Fibroblast of gingiva (primary cell): ENCODE data around the gene PHF20.
A peak's percentile ranks its signal among the peaks of the same experiment; 100 is the strongest.
"Not testable (repeated sequence)": the region's sequence is repeated elsewhere in the genome, so short reads cannot be mapped to it uniquely, and the experiment has no call there.

Experiments
- DNase-seq: peaks from one replicate; pipeline ENCODE4 v3.0.0-alpha.2; 2011; ENCODE audit warnings: low read depth

PHF20 gene

GRCh38 chr20:35739294-35740163, 32.3 kb upstream of the PHF20 start:
- DNase-seq, result peak; percentile 54

- peak; percentile 100 for DNase-seq
These were observed 29.7 kb upstream of the PHF20 start, which contains the start of gene RBM39 for GRCh38 chr20:35741892-35742740. TSS of gene RBM39 (minus strand) at chr20:35742260. CDS start at chr20:35740874, 1,386 bp downstream.

- no peak for DNase-seq
These were observed 28.9 kb upstream of the PHF20 start for GRCh38 chr20:35742741-35743523.

GRCh38 chr20:35743693-35744491, 27.9 kb upstream of the PHF20 start:
- no peak for DNase-seq

- not testable (repeated sequence) for DNase-seq
These were observed 27.3 kb upstream of the PHF20 start for GRCh38 chr20:35744492-35744841.

GRCh38 chr20:35750611-35751010, 21.2 kb upstream of the PHF20 start:
- no peak for DNase-seq

- no peak for DNase-seq
These were observed 15.4 kb upstream of the PHF20 start for GRCh38 chr20:35756404-35756803.

GRCh38 chr20:35757098-35757705, 14.6 kb upstream of the PHF20 start:
- DNase-seq, result no peak

- not testable (repeated sequence) for DNase-seq
These were observed 10.3 kb upstream of the PHF20 start for GRCh38 chr20:35761548-35761947.

GRCh38 chr20:35762461-35762860, 9.4 kb upstream of the PHF20 start:
- no peak for DNase-seq

GRCh38 chr20:35764936-35765335, 6.9 kb upstream of the PHF20 start:
- not testable (repeated sequence) for DNase-seq

GRCh38 chr20:35766843-35767242, 5.0 kb upstream of the PHF20 start:
- DNase-seq, result no peak

- no peak for DNase-seq
These were observed 3.9 kb upstream of the PHF20 start for GRCh38 chr20:35767683-35768481.

- peak; percentile 99 for DNase-seq
These were observed 2.8 kb upstream of the PHF20 start for GRCh38 chr20:35768731-35769664.

GRCh38 chr20:35771367-35771688, 487 bp upstream of the PHF20 start:
- DNase-seq, result no peak

- no peak for DNase-seq
These were observed 796 bp downstream of the PHF20 start for GRCh38 chr20:35772563-35773058.

- DNase-seq, result no peak
These were observed 1.4 kb downstream of the PHF20 start for GRCh38 chr20:35773154-35773751.

- no peak for DNase-seq
These were observed 2.6 kb downstream of the PHF20 start for GRCh38 chr20:35774391-35774790.
